Measurements from ENCODE around the gene CDC34. TPM values are rescaled to one million over a fixed set of nuclear protein-coding genes. Genes with fewer than 3 reads are reported as not detected.

CDC34 gene, protein sequence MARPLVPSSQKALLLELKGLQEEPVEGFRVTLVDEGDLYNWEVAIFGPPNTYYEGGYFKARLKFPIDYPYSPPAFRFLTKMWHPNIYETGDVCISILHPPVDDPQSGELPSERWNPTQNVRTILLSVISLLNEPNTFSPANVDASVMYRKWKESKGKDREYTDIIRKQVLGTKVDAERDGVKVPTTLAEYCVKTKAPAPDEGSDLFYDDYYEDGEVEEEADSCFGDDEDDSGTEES
- total RNA-seq = 86.3 TPM
- long read RNA-seq, transcript CDC34-201 (5 exons, 1,471 nt) = major isoform, 315 of 380 reads
- long read RNA-seq, transcript CDC34-202 (5 exons, 1,147 nt) = minor isoform, 6 of 380 reads
- long read RNA-seq, partial matches to known transcripts = 37 of 380 reads
- long read RNA-seq, other reads (novel, unspliced or antisense) = 21 of 380 reads

DNA sequence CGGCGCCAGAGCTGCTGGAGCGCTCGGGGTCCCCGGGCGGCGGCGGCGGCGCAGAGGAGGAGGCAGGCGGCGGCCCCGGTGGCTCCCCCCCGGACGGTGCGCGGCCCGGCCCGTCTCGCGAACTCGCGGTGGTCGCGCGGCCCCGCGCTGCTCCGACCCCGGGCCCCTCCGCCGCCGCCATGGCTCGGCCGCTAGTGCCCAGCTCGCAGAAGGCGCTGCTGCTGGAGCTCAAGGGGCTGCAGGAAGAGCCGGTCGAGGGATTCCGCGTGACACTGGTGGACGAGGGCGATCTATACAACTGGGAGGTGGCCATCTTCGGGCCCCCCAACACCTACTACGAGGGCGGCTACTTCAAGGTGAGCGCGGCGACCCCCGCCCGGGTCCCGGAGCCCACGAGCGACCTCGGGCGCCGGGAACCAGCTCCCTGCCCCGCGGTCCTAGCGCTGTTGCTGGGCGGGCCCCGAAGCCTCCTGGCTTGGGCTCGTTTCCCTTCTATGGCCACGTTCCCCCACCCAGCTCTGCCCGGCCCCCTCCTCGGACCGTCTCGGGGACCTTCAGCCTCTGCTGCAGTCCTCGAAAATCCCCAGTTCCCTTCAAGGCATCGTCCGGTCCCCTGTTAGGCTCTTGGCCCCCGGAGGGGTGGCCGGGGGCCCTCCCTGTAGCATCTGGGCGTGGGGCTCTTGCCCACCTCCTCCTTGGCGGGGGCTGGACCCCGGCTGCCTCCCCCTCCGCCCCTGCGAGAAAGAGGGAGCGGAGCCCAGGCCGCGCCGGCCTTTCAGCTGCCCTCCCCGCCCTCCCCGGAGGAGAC, at the start of gene CDC34:
Gene CDC34, plus strand, starts transcription at position 8 of the 808 bp plus-strand sequence. Its CDS starts 172 bp downstream, at position 180.
- ATAC-seq (ENCODE audit: poor library complexity) (peak; percentile 7), DNase-seq (no peak)
- intact Hi-C loops (cut with DNase I) = no loop called here

DNA sequence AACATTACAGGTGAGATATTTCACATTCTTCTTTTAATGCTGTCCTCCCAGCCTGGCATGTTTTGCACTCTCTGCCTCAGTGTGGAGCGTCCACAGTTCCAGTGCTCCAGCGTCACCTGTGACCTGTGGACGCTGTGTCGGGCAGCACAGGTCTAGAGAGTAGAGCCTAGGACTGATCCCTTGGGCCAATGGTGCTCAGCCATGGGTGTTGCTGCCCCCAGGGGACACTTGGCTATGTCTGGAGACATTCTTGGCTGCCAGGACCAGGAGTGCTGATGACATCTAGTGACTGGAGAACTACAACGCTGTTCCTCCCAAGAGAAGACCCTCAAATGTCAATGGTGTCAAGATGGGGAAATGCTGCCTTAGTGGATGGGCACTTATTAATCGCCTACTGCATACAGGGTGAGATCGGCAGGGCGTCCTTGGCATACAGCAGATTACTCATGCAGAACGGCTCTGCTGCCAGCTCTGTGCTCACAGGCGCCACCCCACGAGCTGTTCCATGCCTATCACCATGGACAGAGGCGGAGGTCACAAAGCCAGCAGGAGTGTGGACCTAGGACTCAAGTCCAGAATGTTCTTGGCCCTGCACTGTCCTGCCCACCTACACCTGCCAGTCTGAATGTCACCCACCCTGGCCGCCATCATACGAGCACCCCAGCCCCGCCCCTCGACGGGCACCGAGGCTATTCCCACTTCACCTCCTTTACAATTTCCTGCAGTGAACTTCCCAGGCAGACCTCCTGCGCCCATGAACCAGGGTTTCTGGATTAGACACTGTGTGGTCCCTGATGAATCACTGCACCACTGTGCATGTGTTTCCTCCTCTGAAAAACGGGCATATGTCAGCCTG, 49.1 kb upstream of the CDC34 start:
- DNase-seq = peak; percentile 18
- intact Hi-C loops (cut with DNase I) = loop anchor here (5.0 kb wide), 1 partner anchor 100 kb away; no protein-coding TSS in a partner anchor
- ATAC-seq (ENCODE audit: poor library complexity) = no peak

DNA sequence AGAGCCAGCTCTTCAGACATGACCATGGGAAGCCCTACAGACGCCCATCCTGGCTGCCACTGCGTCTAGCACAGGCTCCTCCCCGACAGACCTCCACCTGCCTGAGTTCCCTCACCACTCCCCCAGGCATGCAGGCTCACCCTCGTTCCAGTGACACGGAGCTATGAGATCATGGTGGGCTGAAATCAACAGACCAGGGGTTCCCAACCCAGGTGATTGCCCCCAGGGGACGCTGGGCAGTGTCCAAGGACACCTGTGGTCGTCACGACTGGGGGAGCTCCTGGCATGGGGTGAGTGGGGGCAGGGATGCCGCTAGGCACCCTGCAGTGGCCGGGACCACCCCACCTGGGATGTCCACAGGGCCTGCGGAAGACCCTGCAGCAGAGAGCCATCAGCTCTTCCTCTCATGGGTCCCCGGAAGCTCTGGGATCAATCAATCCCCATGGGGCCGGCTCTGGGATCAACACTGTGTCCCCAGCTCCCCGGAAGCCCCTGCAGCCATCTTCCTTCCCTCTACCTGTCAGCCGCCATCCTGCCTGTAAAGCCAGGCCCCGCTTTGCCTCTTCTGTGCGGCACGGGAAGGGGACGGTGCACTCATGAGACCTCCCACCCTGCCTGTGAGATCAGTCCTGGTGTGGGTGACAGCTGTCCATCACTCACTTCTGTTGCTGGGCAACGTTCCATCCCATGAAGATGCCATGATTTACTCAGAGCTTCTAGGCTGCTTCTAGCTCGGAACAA, 48.1 kb upstream of the CDC34 start:
- peak; percentile 38 for DNase-seq

DNA sequence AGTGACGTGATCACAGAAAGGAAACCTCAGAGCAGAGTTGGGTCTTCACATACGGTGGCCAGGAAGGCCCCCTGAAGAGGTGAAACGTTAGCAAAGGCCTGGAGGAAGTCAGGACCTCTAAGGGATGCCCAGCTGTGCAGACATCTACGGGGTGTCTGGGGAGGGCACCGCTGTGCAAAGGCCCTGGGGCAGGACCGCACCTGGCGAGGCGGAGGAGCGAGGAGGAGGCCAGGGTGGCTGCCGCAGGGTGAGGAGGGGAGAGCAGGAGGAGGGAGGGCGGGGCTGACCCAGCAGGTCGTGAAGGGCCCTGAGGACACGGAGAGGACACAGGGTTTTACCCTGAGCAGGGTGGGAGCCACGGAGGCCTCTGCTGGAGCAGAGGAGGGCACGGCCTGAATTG, 47.1 kb upstream of the CDC34 start:
- peak; percentile 38 for DNase-seq
- no peak for ATAC-seq (ENCODE audit: poor library complexity)
- intact Hi-C loops (cut with DNase I) = loop anchor here (5.0 kb wide), 1 partner anchor 102 kb away; no protein-coding TSS in a partner anchor

More for the DNA sequence above, 48.1 kb upstream of the CDC34 start:
- no peak for ATAC-seq (ENCODE audit: poor library complexity)
- intact Hi-C loops (cut with DNase I) = loop anchor here (5.0 kb wide), 1 partner anchor 101 kb away; no protein-coding TSS in a partner anchor

DNA sequence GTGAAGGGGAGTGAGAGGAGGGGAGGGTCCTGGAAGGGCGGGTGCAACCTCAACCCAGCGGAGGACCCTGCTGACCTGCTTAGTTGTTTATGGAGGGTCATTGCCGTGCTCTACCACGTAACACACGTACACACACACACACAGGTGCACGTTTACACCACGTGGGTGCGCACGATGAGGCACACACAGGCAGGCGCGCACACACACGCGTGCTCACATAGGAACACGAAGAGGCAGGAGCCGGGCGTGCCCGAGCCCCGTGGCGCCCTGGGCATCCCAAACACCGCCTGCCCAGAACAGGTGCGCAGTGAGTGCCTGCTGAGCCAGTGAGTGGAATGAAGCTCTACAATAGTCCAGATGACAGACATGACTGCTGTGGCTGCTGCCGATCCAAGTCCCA, 46.5 kb upstream of the CDC34 start:
- peak; percentile 40 for DNase-seq
- ATAC-seq (ENCODE audit: poor library complexity) = no peak
- intact Hi-C loops (cut with DNase I) = no loop called here

DNA sequence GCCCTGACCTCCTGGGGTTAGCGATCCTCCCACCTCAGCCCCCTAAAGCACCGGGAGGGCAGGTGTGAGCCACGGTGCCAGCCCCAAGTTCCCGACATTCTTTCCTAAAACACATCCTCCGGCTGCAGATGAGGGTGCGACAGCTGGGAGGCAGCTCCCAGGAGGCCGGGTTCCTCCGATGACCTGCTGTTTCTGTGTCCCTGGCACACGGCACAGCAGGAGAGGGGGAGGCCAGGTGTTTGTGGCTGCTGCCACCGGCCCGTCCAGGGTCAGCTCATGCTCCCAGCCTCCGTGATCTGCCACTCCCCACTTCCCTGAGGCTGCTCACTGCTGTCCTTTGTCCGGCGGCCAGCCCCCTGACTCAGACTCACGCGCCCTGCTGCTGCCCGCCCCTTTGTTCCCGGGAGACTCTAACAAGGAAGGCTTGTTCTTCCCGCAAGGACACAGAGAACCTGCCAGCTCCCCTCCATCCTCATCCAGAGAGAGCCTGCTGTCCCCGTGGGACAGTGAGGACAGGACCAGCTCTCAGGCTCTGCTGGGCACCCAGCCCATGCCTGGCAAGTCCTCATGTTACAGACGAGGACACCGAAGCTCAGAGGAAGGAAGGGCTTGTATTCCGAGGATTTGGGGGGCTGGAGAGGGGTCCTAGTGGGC, 45.9 kb upstream of the CDC34 start:
- peak; percentile 76 for DNase-seq
- no peak for ATAC-seq (ENCODE audit: poor library complexity)
- intact Hi-C loops (cut with DNase I) = no loop called here

DNA sequence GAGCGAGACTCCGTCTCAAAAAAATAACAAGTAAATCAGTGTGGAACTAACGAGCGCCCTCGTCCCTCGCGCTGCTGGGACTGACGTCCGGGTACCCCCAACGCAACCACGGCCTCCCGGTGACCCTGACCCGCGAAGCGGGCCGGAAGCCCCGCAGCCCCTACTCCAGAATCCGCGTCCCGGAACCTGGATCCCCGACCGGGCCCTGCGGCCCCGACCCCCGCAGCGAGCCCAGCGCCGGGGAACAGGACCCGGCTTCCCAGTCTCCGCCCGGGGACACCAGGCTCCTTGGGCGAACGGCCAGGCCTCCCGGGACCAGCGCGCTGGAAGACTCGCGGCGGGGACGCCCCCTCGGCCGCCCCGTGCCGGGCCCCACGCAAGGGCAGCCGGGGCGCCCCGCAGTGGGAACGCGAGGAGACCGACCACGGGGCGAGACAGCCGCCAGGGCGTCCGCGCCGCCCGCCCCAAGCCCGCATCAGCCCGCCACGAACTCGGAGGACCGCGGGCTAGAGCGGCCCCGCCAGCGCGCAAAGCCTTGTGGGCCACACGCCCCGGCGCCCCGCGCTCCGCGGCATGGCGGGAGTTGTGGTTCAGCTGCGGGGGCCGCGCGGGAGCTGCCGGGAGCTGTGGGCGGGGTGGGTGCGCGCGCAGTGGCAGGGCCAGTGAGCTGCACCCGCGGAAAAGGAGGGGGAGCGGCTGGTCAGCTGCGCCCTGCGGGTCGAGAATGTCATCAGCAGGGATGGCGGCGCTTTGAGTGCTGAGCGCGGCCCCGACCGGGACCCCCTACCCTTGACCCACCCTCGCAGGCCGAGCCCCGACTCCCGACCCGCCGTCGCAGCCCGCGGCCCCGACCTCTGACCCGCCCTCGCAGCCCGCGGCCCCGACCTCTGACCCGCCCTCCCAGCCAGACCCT, 42.8 kb upstream of the CDC34 start:
- intact Hi-C loops (cut with DNase I) = no loop called here

DNA sequence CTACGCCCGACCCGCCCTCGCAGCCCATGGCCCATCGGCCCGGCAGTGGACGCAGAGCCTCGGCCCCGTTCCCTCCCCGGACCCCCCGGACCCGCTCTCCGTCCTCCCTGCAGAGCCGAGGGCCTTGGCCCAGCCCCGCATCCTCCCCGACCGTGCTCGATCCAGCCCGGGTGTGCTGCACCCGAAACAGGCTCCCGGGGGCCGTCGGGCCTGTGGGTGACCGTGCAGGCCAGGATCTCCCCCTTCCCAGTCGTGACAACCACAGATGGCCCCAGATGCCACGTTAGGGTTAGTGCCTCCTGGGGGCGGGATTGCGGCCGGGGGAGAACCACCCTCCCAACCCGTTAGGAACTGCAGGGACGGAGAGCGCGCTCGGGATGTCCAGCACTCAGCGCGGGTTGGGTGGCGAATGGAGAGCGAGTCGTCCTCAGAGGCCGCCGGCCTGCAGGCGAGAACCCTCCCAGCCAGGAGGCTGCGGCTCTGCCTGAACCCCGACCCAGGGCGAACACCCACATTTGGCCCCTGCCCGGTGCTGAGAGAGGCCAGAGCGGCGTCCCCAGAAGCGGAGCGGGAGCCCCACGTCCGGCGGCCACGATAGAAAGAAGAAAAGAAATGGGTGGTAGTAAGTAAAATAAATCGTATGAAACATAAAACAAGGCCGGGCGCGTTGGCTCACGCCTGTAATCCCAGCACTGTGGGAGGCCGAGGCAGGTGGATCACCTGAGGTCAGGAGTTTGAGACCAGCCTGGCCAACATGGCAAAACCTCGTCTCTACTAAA, 42.0 kb upstream of the CDC34 start:
- intact Hi-C loops (cut with DNase I) = no loop called here
- DNase-seq (peak; percentile 59), ATAC-seq (ENCODE audit: poor library complexity) (peak; percentile 50)

More for the DNA sequence above, 42.8 kb upstream of the CDC34 start:
- ATAC-seq (ENCODE audit: poor library complexity) (peak; percentile 97), DNase-seq (peak; percentile 99)

DNA sequence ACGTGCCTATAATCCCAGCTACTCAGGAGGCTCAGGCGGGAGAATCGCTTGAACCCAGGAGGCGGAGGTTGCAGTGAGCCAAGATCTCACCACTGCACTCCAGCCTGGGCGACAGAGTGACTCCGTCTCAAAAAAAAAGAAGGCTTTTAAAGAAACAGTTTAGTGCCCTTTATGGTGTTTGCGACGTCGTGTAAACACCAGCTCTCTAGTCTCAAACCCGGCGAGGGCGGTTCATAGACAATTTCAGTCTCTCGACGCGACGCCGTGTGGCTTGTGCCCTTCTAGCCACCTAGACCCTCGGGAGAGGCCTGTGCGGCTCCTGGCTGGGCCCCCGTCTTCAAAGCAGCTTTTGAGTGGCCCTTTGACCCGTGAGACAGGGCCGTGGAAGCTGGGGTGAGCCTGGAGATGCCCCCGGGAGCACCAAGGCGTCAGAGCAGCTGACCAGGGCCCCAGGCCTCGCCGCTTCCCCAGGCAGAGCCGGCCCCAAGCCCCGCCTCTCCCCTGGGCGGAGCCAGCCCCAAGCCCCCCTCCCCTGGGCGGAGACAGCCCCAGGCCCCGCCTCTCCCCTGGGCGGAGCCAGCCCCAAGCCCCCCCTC, 40.3 kb upstream of the CDC34 start:
- ATAC-seq (ENCODE audit: poor library complexity) = no peak
- DNase-seq = no peak
- intact Hi-C loops (cut with DNase I) = no loop called here

DNA sequence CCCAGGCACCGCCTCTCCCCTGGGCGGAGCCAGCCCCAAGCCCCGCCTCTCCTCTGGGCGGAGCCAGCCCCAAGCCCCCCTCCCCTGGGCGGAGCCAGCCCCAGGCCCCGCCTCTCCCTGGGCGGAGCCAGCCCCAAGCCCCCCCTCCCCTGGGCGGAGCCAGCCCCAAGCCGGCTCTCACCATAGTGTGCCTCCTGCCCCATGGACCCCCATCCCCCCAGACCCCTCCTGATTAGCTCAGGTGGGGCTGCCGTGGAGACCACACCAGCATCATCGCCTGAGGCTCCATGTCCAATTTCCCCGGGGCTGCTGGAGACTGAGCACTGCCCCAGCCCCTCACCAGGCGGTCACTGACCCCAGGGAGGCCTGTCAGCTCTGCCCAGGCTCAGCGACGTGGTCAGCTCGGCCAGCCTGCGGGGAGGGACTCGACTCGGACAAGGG, 39.4 kb upstream of the CDC34 start:
- ATAC-seq (ENCODE audit: poor library complexity) (no peak), DNase-seq (no peak)
- intact Hi-C loops (cut with DNase I) = no loop called here

DNA sequence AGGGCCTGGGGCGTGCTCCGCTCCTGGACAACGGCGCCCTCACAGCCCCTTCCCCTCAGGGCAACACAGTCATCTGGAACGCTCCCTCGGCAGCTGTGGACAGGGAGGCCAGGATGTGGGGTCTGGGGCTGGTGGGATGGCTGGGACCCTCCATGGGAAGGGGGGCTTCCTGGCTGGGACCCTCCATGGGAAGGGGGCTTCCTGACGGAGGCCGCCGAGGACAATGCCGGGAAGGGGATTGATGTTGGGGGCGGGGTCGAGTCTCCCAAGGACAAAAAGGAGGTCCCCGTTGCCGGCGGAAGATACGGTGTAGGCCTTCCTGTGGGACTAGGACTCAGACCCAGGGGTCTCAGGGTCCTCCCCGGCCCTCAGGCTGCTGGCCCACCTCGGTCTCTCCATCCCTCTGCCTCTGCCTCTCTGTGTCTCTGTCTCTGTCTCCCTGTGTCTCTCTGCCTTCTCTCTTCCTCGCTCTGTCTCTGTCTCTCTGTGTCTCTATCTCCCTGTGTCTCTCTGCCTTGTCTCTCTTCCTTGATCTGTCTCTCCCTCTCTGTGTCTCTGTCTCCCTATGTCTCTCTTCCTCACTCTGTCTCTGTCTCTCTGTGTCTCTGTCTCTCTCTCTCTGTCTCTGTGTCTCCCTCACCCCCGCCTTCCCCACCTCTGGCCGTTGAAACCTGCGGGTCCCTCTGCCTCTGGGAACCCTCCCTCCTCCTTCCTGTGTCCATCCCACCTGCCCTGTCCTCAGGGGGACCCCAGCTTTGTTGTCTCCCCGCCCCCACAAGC, 38.0 kb upstream of the CDC34 start:
- no peak for DNase-seq
- no peak for ATAC-seq (ENCODE audit: poor library complexity)
- intact Hi-C loops (cut with DNase I) = no loop called here

DNA sequence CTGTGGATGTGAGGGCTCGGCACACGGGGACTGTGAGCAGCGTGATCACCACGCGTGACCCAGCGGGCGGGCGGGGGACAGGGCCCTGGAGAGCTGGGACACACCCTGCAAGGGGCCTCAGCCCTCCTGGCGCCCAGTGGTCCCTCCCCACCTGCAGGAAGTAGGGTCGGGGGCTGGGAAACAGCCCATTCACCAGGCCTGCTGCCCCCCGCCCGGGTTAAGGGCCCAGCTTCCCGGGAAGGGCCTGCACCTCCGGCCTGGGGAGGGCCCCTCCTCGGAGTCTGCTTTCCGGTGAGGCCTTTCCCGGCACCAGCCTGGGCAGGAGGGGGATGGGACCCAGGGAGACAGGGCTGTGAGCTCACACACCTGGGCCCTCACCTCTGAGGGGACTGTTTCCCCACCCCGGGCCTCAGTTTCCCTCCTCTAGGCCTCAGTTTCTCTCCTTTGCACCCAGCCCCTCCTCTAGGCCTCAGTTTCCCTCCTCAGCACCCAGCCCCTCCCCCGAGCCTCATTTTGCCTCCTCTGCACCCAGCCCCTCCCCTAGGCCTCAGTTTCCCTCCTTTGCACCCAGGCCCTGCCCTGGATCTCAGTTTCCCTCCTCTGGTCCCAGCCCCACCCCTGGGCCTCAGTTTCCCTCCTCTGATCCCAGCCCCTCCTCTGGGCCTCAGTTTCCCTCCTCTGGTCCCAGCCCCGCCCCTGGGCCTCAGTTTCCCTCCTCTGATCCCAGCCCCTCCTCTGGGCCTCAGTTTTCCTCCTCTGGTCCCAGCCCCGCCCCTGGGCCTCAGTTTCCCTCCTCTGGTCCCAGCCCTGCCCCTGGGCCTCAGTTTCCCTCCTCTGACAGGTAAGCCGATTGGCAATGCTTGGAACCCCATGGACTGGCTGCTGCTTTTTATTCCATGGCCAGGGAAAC, 37.1 kb upstream of the CDC34 start:
- no peak for DNase-seq
- no peak for ATAC-seq (ENCODE audit: poor library complexity)
- intact Hi-C loops (cut with DNase I) = no loop called here

DNA sequence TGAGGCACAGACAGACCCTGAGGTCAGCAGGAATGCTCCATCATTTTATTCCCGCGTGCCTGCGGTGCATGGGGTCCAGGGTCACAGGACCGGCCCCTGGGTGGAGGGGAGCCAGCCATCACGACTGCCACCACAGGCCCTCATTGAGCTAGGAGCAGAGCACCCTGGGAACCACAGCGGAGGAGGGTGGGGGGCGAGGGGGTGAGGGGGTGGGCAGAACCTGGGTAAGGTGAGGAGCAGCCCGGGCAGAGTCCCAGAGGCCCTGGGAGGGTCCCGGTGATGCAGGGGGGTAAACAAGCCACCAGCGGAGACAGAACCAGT, 36.5 kb upstream of the CDC34 start:
- intact Hi-C loops (cut with DNase I) = no loop called here
- ATAC-seq (ENCODE audit: poor library complexity) (no peak), DNase-seq (no peak)
